Measurements from ENCODE around the gene MOGAT3.

MOGAT3 gene

GRCh38 chr7:101166648-101166908, 34.3 kb downstream of the MOGAT3 start:
- TF ChIP-seq ZFX (IDR thresholded peaks at IDR 0.05; ENCODE audit: borderline replicate concordance) (no peak), CTCF (IDR thresholded peaks at IDR 0.05) (no peak)
- H3K27ac ChIP-seq = peak overlapping the region; percentile 100

- peak overlapping the region; percentile 100 for H3K27ac ChIP-seq
Observed at GRCh38 chr7:101165958-101166647, 34.7 kb downstream of the MOGAT3 start.

GRCh38 chr7:101165075-101165957, 35.5 kb downstream of the MOGAT3 start, which contains the start of gene VGF:
VGF (minus strand) TSS chr7:101165569; CDS start chr7:101164843, 726 bp downstream.
- TF ChIP-seq ZFX (IDR thresholded peaks at IDR 0.05; ENCODE audit: borderline replicate concordance) (no peak), CTCF (IDR thresholded peaks at IDR 0.05) (no peak)
- peak within 1 kb of the TSS; percentile 100 for H3K27ac ChIP-seq

More at GRCh38 chr7:101165958-101166647, 34.7 kb downstream of the MOGAT3 start:
- TF ChIP-seq CTCF (IDR thresholded peaks at IDR 0.05) (no peak), ZFX (IDR thresholded peaks at IDR 0.05; ENCODE audit: borderline replicate concordance) (no peak)

- H3K27ac ChIP-seq = peak overlapping the region; percentile 100
- TF ChIP-seq ZFX (IDR thresholded peaks at IDR 0.05; ENCODE audit: borderline replicate concordance) (no peak), CTCF (IDR thresholded peaks at IDR 0.05) (no peak)
Observed at GRCh38 chr7:101164071-101164840, 36.6 kb downstream of the MOGAT3 start.

- H3K27ac ChIP-seq = peak overlapping the region; percentile 100
- TF ChIP-seq ZFX (IDR thresholded peaks at IDR 0.05; ENCODE audit: borderline replicate concordance) (no peak), CTCF (IDR thresholded peaks at IDR 0.05) (no peak)
Observed at GRCh38 chr7:101163279-101164070, 37.4 kb downstream of the MOGAT3 start.

- H3K27ac ChIP-seq = peak overlapping the region; percentile 100
- TF ChIP-seq ZFX (IDR thresholded peaks at IDR 0.05; ENCODE audit: borderline replicate concordance) = no peak
- no peak; the same call in 1 of the 2 replicates for TF ChIP-seq CTCF (IDR thresholded peaks at IDR 0.05)
Observed at GRCh38 chr7:101162551-101163278, 38.1 kb downstream of the MOGAT3 start.
